HUES64 (cell line): ENCODE measurements around the gene PLEKHA3.

Experiments
- H3K27ac ChIP-seq: 2 replicates; pipeline ENCODE4 v1.7.0; 2013; ENCODE audit warnings: low read depth, low read length, inconsistent platforms
- H3K27me3 ChIP-seq: 2 replicates; pipeline ENCODE4 v1.6.1; 2013; ENCODE audit warnings: mild to moderate bottlenecking, low read length; ENCODE audit not compliant: insufficient read depth
- H3K36me3 ChIP-seq: 2 replicates; pipeline ENCODE4 v1.6.1; 2013; ENCODE audit warnings: mild to moderate bottlenecking, low read length; ENCODE audit not compliant: insufficient read depth
- H3K4me1 ChIP-seq: 2 replicates; pipeline ENCODE4 v1.6.1; 2013; ENCODE audit warnings: mild to moderate bottlenecking, low read length, moderate library complexity; ENCODE audit not compliant: insufficient read depth
- H3K4me3 ChIP-seq: 2 replicates; pipeline ENCODE4 v1.5.1; 2013; ENCODE audit warnings: mild to moderate bottlenecking, low read length, moderate library complexity
- H3K9ac ChIP-seq: 2 replicates; pipeline ENCODE4 v1.6.1; 2013; ENCODE audit warnings: mild to moderate bottlenecking, low read depth, low read length
- H3K9me3 ChIP-seq: 2 replicates; pipeline ENCODE4 v1.6.1; 2013; ENCODE audit warnings: low read depth, low read length; ENCODE audit not compliant: insufficient read depth
- WGBS: fragments of 150-250, 120-280 bp; methylation state at CpG from one replicate; pipeline ENCODE4 v1.1.7; 2013; ENCODE audit warnings: missing lambda C conversion rate; 5-methylcytosine and 5-hydroxymethylcytosine counted together

The PLEKHA3 gene

DNA sequence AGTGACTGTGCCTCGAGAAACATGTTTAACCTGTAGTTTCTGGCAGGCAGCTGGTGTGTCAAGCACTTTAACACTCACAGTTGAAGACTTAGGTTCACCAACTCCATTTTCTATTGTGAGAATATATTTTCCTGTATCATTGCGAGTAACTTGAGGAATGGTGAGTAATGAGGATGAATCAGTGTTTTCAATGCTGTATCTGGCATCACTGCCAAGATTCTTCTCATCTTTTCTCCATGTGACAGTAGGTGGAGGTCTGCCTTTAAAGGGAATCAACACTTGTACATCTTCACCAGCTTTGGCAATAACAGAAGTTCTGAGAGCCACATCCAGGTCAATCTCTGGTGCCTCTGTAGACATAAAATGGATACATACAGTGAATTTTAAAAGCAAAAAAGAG lies 72.8 kb downstream of the PLEKHA3 start:
- 96% methylated on average over 2 of the region's 2 CpGs for WGBS
- Histone ChIP-seq H3K27me3 (no peaks in the 10 kb centered on the region), H3K4me1 (peaks cover 3% of the 10 kb centered on the region; the same call in 1 of the 2 replicates), H3K27ac (no peak overlapping the region), H3K9ac (no peak overlapping the region), H3K9me3 (no peaks in the 10 kb centered on the region), H3K4me3 (no peak overlapping the region), H3K36me3 (peaks cover 28% of the 10 kb centered on the region)
